H1 (cell line): Measurements from ENCODE around the gene FAN1. TPM values are rescaled to one million over a fixed set of nuclear protein-coding genes. Genes with fewer than 3 reads are reported as not detected.
A peak's percentile ranks its signal among the peaks of the same experiment; 100 is the strongest.

ENCODE experiments used
- CTCF ChIA-PET: fragments of 300-600 bp; sonication (Branson Sonifier 250); formaldehyde crosslinking; loops from one replicate; lab custom pipeline; 2021; ENCODE audit not compliant: partially characterized antibody; lab: Charles Lee
- POLR2A ChIA-PET: fragments of 300-600 bp; sonication (Branson Sonifier 250); formaldehyde crosslinking; loops from one replicate; lab custom pipeline; 2021; ENCODE audit warnings: inconsistent platforms; ENCODE audit not compliant: partially characterized antibody; lab: Charles Lee
- DNase-seq, 2 experiments: peaks; one replicate each; pipeline versions ENCODE4 v3.0.0 to v3.0.0-alpha.2; 2010 to 2022; ENCODE audit warnings: low spot score in 2 of 2, low read depth in 1 of 2, mixed read lengths in 1 of 2
- FAIRE-seq: peaks from 2 replicates; lab custom pipeline; 2011; peaks lifted over from hg19 to GRCh38; lab: Jason Lieb, UNC
- H2AFZ ChIP-seq: 2 replicates; pipeline ENCODE4 v1.8.1; 2012; ENCODE audit warnings: low read length, inconsistent platforms
- H2AK5ac ChIP-seq: 2 replicates; pipeline ENCODE4 v1.6.1; 2013; ENCODE audit warnings: low read depth, low read length
- H2BK120ac ChIP-seq: replicated peaks from 2 replicates; pipeline ENCODE3; 2013; ENCODE audit warnings: low read depth, low read length, inconsistent platforms
- H2BK12ac ChIP-seq: 2 replicates; pipeline ENCODE4 v1.6.1; 2013; ENCODE audit warnings: low read depth, low read length
- H2BK15ac ChIP-seq: 2 replicates; pipeline ENCODE4 v1.6.1; 2013; ENCODE audit warnings: low read length
- H2BK20ac ChIP-seq: 2 replicates; pipeline ENCODE4 v1.6.1; 2013; ENCODE audit warnings: low read length
- H2BK5ac ChIP-seq: 2 replicates; pipeline ENCODE4 v1.6.1; 2013; ENCODE audit warnings: low read depth, low read length
- H3K14ac ChIP-seq: 2 replicates; pipeline ENCODE4 v1.6.1; 2013; ENCODE audit warnings: inconsistent platforms; ENCODE audit not compliant: insufficient read length
- H3K18ac ChIP-seq: 2 replicates; pipeline ENCODE4 v1.6.1; 2013; ENCODE audit warnings: low read length; ENCODE audit errors: extremely low read depth
- H3K23ac ChIP-seq: 2 replicates; pipeline ENCODE4 v1.6.1; 2013; ENCODE audit warnings: inconsistent platforms; ENCODE audit not compliant: insufficient read length
- H3K23me2 ChIP-seq: 2 replicates; pipeline ENCODE4 v1.6.1; 2013; ENCODE audit warnings: low read depth, low read length
- H3K27ac ChIP-seq: 2 replicates; pipeline ENCODE4 v1.6.1; 2011; ENCODE audit warnings: low read depth, low read length, inconsistent platforms
- H3K27me3 ChIP-seq, 4 experiments: replicated peaks in 1 of 4; 1 replicate in 1 of 4; 2 replicates in 3 of 4; pipeline versions ENCODE4 v1.6.1 to v1.8.1; 2011 to 2013; ENCODE audit warnings: low read length in 3 of 4, mild to moderate bottlenecking in 3 of 4, inconsistent platforms in 2 of 4, mixed read lengths in 2 of 4, moderate library complexity in 1 of 4; ENCODE audit not compliant: control insufficient read depth in 3 of 4, insufficient read depth in 3 of 4; ENCODE audit errors: extremely low read depth in 1 of 4
- H3K36me3 ChIP-seq, 4 experiments: 2 replicates each; pipeline versions ENCODE4 v1.6.1 to v1.8.1; 2011 to 2013; ENCODE audit warnings: mild to moderate bottlenecking in 4 of 4, low read length in 3 of 4, moderate library complexity in 2 of 4, control low read depth in 1 of 4, inconsistent platforms in 1 of 4; ENCODE audit not compliant: insufficient read depth in 4 of 4, control insufficient read depth in 2 of 4
- H3K4ac ChIP-seq: replicated peaks from 2 replicates; pipeline ENCODE3; 2013; ENCODE audit warnings: low read length, low read depth, mixed read lengths, inconsistent platforms; ENCODE audit not compliant: insufficient read length
- H3K4me1 ChIP-seq, 4 experiments: replicated peaks in 1 of 4; 1 replicate in 1 of 4; 2 replicates in 3 of 4; pipeline versions ENCODE4 v1.6.1 to v1.8.1; 2011 to 2013; ENCODE audit warnings: low read length in 3 of 4, inconsistent platforms in 2 of 4, mixed read lengths in 1 of 4; ENCODE audit not compliant: insufficient read depth in 4 of 4, control insufficient read depth in 3 of 4
- H3K4me2 ChIP-seq, 2 experiments: 2 replicates each; pipeline versions ENCODE4 v1.6.1 to v1.8.1; 2011 to 2013; ENCODE audit warnings: low read depth in 2 of 2, low read length in 2 of 2, control low read depth in 1 of 2, inconsistent platforms in 1 of 2, mild to moderate bottlenecking in 1 of 2; ENCODE audit not compliant: insufficient read depth in 1 of 2
- H3K4me3 ChIP-seq, 4 experiments: fragments of 200-600, 300-600 bp in 1 of 4; sonication (generic), shearing (Covaris generic), sonication (Bioruptor Twin) in 1 of 4; 2 replicates each; pipeline versions ENCODE4 v1.5.1 to v1.8.1; 2011 to 2016; ENCODE audit warnings: low read length in 4 of 4, low read depth in 3 of 4, control low read depth in 2 of 4, inconsistent platforms in 2 of 4, mild to moderate bottlenecking in 2 of 4, mixed read lengths in 1 of 4, moderate library complexity in 1 of 4; ENCODE audit not compliant: insufficient read depth in 2 of 4; ENCODE audit errors: extremely low read depth in 1 of 4
- H3K56ac ChIP-seq: replicated peaks from 2 replicates; pipeline ENCODE3; 2013; ENCODE audit warnings: low read depth, mild to moderate bottlenecking, mixed read lengths, low read length, inconsistent platforms; ENCODE audit not compliant: insufficient read length
- H3K79me1 ChIP-seq: 2 replicates; pipeline ENCODE4 v1.6.1; 2013; ENCODE audit warnings: low read depth, low read length, control low read depth
- H3K79me2 ChIP-seq, 2 experiments: 2 replicates each; pipeline versions ENCODE4 v1.6.1 to v1.8.1; 2012 to 2013; ENCODE audit warnings: low read length in 2 of 2, mild to moderate bottlenecking in 2 of 2, inconsistent platforms in 1 of 2; ENCODE audit not compliant: insufficient read depth in 2 of 2, control insufficient read depth in 1 of 2
- H3K9ac ChIP-seq, 4 experiments: replicated peaks in 1 of 4; 1 replicate in 1 of 4; 2 replicates in 3 of 4; pipeline versions ENCODE4 v1.6.1 to v1.8.1; 2011 to 2013; ENCODE audit warnings: low read depth in 3 of 4, low read length in 3 of 4, control low read depth in 2 of 4, mild to moderate bottlenecking in 2 of 4, moderate library complexity in 2 of 4, inconsistent platforms in 1 of 4; ENCODE audit errors: extremely low read depth in 1 of 4
- H3K9me3 ChIP-seq, 2 experiments: 2 replicates each; pipeline versions ENCODE4 v1.6.1 to v1.8.1; 2012 to 2013; ENCODE audit warnings: mild to moderate bottlenecking in 2 of 2, moderate library complexity in 2 of 2, control low read depth in 1 of 2, inconsistent platforms in 1 of 2, low read depth in 1 of 2, low read length in 1 of 2, mixed read lengths in 1 of 2; ENCODE audit not compliant: insufficient read depth in 2 of 2
- H4K20me1 ChIP-seq, 2 experiments: replicated peaks in 1 of 2; 2 replicates each; pipeline versions ENCODE3 to v1.8.1; 2011 to 2013; ENCODE audit warnings: inconsistent platforms in 2 of 2, low read length in 2 of 2, mild to moderate bottlenecking in 1 of 2; ENCODE audit not compliant: insufficient read depth in 2 of 2, control insufficient read depth in 1 of 2
- H4K5ac ChIP-seq: 2 replicates; pipeline ENCODE4 v1.6.1; 2013; ENCODE audit warnings: low read length, low read depth, mixed read lengths, inconsistent platforms; ENCODE audit not compliant: insufficient read length
- H4K8ac ChIP-seq: 2 replicates; pipeline ENCODE4 v1.8.0; 2013; ENCODE audit warnings: mild to moderate bottlenecking, moderate library complexity, low read length, inconsistent platforms; ENCODE audit not compliant: insufficient read depth; ENCODE audit errors: extremely low read depth
- H4K91ac ChIP-seq: replicated peaks from 2 replicates; pipeline ENCODE3; 2013; ENCODE audit warnings: low read length, mixed read lengths, inconsistent platforms; ENCODE audit not compliant: insufficient read length
- EZH2 ChIP-seq: fragments of 200-600 bp; sonication (generic); IDR thresholded peaks from 2 replicates; pipeline ENCODE4 v1.7.1; 2012; ENCODE audit warnings: low read depth, mild to moderate bottlenecking, moderate library complexity, low read length, inconsistent platforms; ENCODE audit not compliant: severe bottlenecking
- HDAC2 ChIP-seq, 2 experiments: fragments of 300-600 bp in 1 of 2; sonication (generic) in 1 of 2; IDR thresholded peaks; 2 replicates each; pipeline ENCODE4 v1.6.1; 2011 to 2012; ENCODE audit warnings: low read depth in 2 of 2, low read length in 2 of 2, mild to moderate bottlenecking in 2 of 2, moderate library complexity in 2 of 2, borderline replicate concordance in 1 of 2, inconsistent platforms in 1 of 2
- HDAC6 ChIP-seq: IDR thresholded peaks from one replicate; pipeline ENCODE4 v1.7.1; 2012; ENCODE audit warnings: low read depth, mild to moderate bottlenecking, inconsistent platforms, low read length, moderate library complexity
- MAFK ChIP-seq: IDR thresholded peaks from 2 replicates; pipeline ENCODE4 v1.6.1; 2012; ENCODE audit warnings: low read depth, mild to moderate bottlenecking, improper control_type of control experiment, low read length
- NANOG ChIP-seq: IDR thresholded peaks from 2 replicates; pipeline ENCODE4 v1.6.1; 2011; ENCODE audit warnings: low read length, low read depth, mild to moderate bottlenecking, inconsistent platforms; ENCODE audit not compliant: insufficient read depth, poor library complexity, severe bottlenecking
- NRF1 ChIP-seq: IDR thresholded peaks from 2 replicates; pipeline ENCODE4 v1.6.1; 2011; ENCODE audit warnings: mild to moderate bottlenecking, low read depth, low read length, improper control_type of control experiment
- POU5F1 ChIP-seq: IDR thresholded peaks from 2 replicates; pipeline ENCODE4 v1.6.1; 2011; ENCODE audit warnings: low read depth, mild to moderate bottlenecking, low read length, moderate library complexity
- RXRA ChIP-seq: IDR thresholded peaks from 2 replicates; pipeline ENCODE4 v1.6.1; 2011; ENCODE audit warnings: low read depth, mild to moderate bottlenecking, low read length, moderate library complexity; ENCODE audit not compliant: insufficient read depth
- SUZ12 ChIP-seq: fragments of 200-600 bp; sonication (generic); IDR thresholded peaks from 2 replicates; pipeline ENCODE4 v1.6.1; 2012; ENCODE audit warnings: mild to moderate bottlenecking, inconsistent platforms, low read length, moderate library complexity, mixed read lengths
- WGBS, 2 experiments: shearing (Covaris generic) in 1 of 2; methylation state at CpG; one replicate each; pipeline versions ENCODE4 v1.1.6 to v1.1.7; 2013 to 2015; ENCODE audit warnings: low lambda C conversion rate in 2 of 2, mixed read lengths in 2 of 2, inconsistent platforms in 1 of 2, low coverage in 1 of 2, missing lambda C conversion rate in 1 of 2; ENCODE audit not compliant: insufficient replicate concordance in 2 of 2, insufficient coverage in 1 of 2, insufficient read length in 1 of 2; ENCODE audit errors: extremely low coverage in 1 of 2, missing lambda C conversion rate in 1 of 2; 5-methylcytosine and 5-hydroxymethylcytosine counted together
- polyA plus RNA-seq, 7 experiments: library from polyadenylated mRNA; depleted of rRNA in 3 of 7; stranded (reverse) in 5 of 7; unstranded in 2 of 7; fragments of >200 nt in 5 of 7; fragments of 200-250 nt in 2 of 7; gene quantifications; 1 replicate in 5 of 7; 2 replicates in 1 of 7; 4 replicates in 1 of 7; pipeline versions ENCODE4 v1.2.1 to v1.2.3, GENCODE V29; 2011 to 2013; ENCODE audit warnings: missing spikeins in 2 of 7, mixed read lengths in 2 of 7
- total RNA-seq: library from RNA; stranded (reverse); fragmentation: NEBNext Ultra II Directional; extraction: Animal tissue kit (Norgen Biotek cat#: 25700); gene quantifications from 2 replicates; pipeline ENCODE4 v1.2.1, GENCODE V29; 2021

FAN1 gene
- total and polyA plus RNA-seq, 2 of the 8 experiments (the other 6 are each of a cell fraction or from before 2014, with no cell fraction given), result 8.6 to 24.9 TPM

- DNase-seq, result no peak
Measured at GRCh38 chr15:30919877-30920550, 16.3 kb downstream of the FAN1 start.

More at GRCh38 chr15:30919877-30920550, 16.3 kb downstream of the FAN1 start:
- Histone ChIP-seq H3K9ac (no peak overlapping the region), H4K8ac (no peak overlapping the region), H2AK5ac (no peak overlapping the region), H3K27ac (no peak overlapping the region), H3K4ac (no peak overlapping the region), H3K23me2 (no peaks in the 10 kb centered on the region), H3K4me1 (peaks cover 18 to 28% (median 24%) of the 10 kb centered on the region in 4 experiments), H3K56ac (no peak overlapping the region), H4K91ac (peak overlapping the region; percentile 35), H4K5ac (no peak overlapping the region), H3K4me2 (no peak overlapping the region), H2BK5ac (no peak overlapping the region), H2BK120ac (no peak overlapping the region), H2BK12ac (peak overlapping the region; percentile 42; the same call in 1 of the 2 replicates), H2AFZ (no peak overlapping the region), H3K23ac (no peak overlapping the region), H4K20me1 (peaks cover 0 to 3% of the 10 kb centered on the region in 2 experiments), H3K27me3 (no peaks in the 10 kb centered on the region), H3K9me3 (no peaks in the 10 kb centered on the region), H3K18ac (no peak overlapping the region), H2BK15ac (no peak overlapping the region), H2BK20ac (no peak overlapping the region), H3K79me1 (0 out of 2 replicates have a peak, but pooled peaks cover 4% of the 10 kb centered on the region), H3K4me3 (no peak overlapping the region), H3K14ac (no peak overlapping the region), H3K79me2 (no peaks in the 10 kb centered on the region; a peak in 1 of 4 replicates), H3K36me3 (peaks cover 2 to 60% (median 21%) of the 10 kb centered on the region in 4 experiments)
- no peak for FAIRE-seq
- 87% methylated on average over 5 of the region's 5 CpGs; no CpG with 5 or more reads in 1 of the 2 experiments for WGBS, 2 experiments
- ChIA-PET POLR2A (interaction anchor here (0.7 to 2.5 kb wide), 3 partner anchors 15 to 45 kb away, joined by 3 to 7 read pairs (median 4); partner anchors contain the start of gene FAN1), CTCF (no interaction called here)
- TF ChIP-seq NRF1, result no peak
- TF ChIP-seq MAFK, result no peak
- TF ChIP-seq EZH2, result no peak
- no peak for TF ChIP-seq NANOG
- no peak for TF ChIP-seq HDAC6
- no peak for TF ChIP-seq RXRA
- TF ChIP-seq SUZ12, result no peak
- no peak for TF ChIP-seq HDAC2 (IDR thresholded peaks at IDR 0.05; ENCODE audit: borderline replicate concordance in 1 of 2, low read depth in 2 of 2, low read length in 2 of 2)
- no peak for TF ChIP-seq POU5F1
